A549 (cell line): Measurements from ENCODE around the gene KRT72. TPM values are rescaled to one million over a fixed set of nuclear protein-coding genes. Genes with fewer than 3 reads are reported as not detected.

Source experiments
- ATAC-seq, 2 experiments: fragments of 200-7000 bp in 1 of 2; fragments of >200 bp in 1 of 2; cut with Nextera tagmentation in 1 of 2; cut with Tn5 transposase in 1 of 2; 3 replicates each; pipeline versions ENCODE4 v1.8.0 to v1.9.1; 2018 to 2020; ENCODE audit warnings: mild to moderate bottlenecking in 1 of 2, moderate library complexity in 1 of 2
- CTCF ChIA-PET: fragments of 300-600 bp; sonication (Branson Sonifier 250); formaldehyde crosslinking; extraction: SDS; loops from one replicate; lab custom pipeline; 2021; ENCODE audit warnings: antibody characterized with exemption, inconsistent platforms; lab: Yijun Ruan, JAX
- POLR2A ChIA-PET: fragments of 350-600 bp; formaldehyde crosslinking; extraction: SDS; loops from one replicate; lab custom pipeline; 2021; ENCODE audit warnings: antibody characterized with exemption, inconsistent platforms; lab: Yijun Ruan, JAX
- DNase-seq, 2 experiments: peaks; one replicate each; pipeline versions ENCODE4 v3.0.0 to v3.0.0-alpha.2; 2011 to 2016; ENCODE audit warnings: low read depth in 1 of 2, low spot score in 1 of 2
- FAIRE-seq: peaks from 2 replicates; lab custom pipeline; 2011; peaks lifted over from hg19 to GRCh38; lab: Jason Lieb, UNC
- H3K27ac ChIP-seq, 2 experiments: fragments of >200 bp; sonication (Bioruptor Twin); formaldehyde crosslinking; 3 replicates each; pipeline ENCODE4 v1.5.1; 2016 to 2017
- H3K4me1 ChIP-seq: fragments of >200 bp; sonication (Bioruptor Twin); formaldehyde crosslinking; 3 replicates; pipeline ENCODE4 v1.6.1; 2016
- H3K4me2 ChIP-seq: fragments of >200 bp; sonication (Bioruptor Twin); formaldehyde crosslinking; 3 replicates; pipeline ENCODE4 v1.6.1; 2016
- H3K4me3 ChIP-seq: fragments of >200 bp; sonication (Bioruptor Twin); formaldehyde crosslinking; 3 replicates; pipeline ENCODE4 v1.5.1; 2016
- H3K9me3 ChIP-seq: fragments of >200 bp; sonication (Bioruptor Twin); formaldehyde crosslinking; 3 replicates; pipeline ENCODE4 v1.6.1; 2016
- CBX2 ChIP-seq: fragments of 200-600 bp; sonication (generic); IDR thresholded peaks from 2 replicates; pipeline ENCODE4 v1.6.1; 2016; ENCODE audit warnings: low read depth, mild to moderate bottlenecking, borderline replicate concordance
- EHF ChIP-seq: fragments of 250-450 bp; sonication (Bioruptor Pico); IDR thresholded peaks from 2 replicates; pipeline ENCODE4 v1.5.0; 2020; ENCODE audit warnings: mild to moderate bottlenecking
- HDAC2 ChIP-seq: fragments of 200-600 bp; sonication (generic); IDR thresholded peaks from 2 replicates; pipeline ENCODE4 v1.6.1; 2016
- JUN ChIP-seq, 2 experiments: fragments of >200 bp; sonication (Bioruptor Twin); formaldehyde crosslinking; IDR thresholded peaks; 2 replicates in 1 of 2; 3 replicates in 1 of 2; pipeline ENCODE4 v1.6.1; 2016 to 2017
- JUNB ChIP-seq: fragments of >200 bp; sonication (Bioruptor Twin); formaldehyde crosslinking; IDR thresholded peaks from 2 replicates; pipeline ENCODE4 v1.6.1; 2016
- KDM1A ChIP-seq: fragments of 200-600 bp; sonication (generic); IDR thresholded peaks from 2 replicates; pipeline ENCODE4 v1.6.1; 2016; ENCODE audit warnings: low read depth, mild to moderate bottlenecking
- KDM5A ChIP-seq: fragments of 200-600 bp; sonication (generic); IDR thresholded peaks from 2 replicates; pipeline ENCODE4 v1.6.1; 2016; ENCODE audit warnings: antibody characterized with exemption, mild to moderate bottlenecking
- NFE2L2 ChIP-seq: fragments of 150-350 bp; conservative IDR thresholded peaks from 2 replicates; pipeline ENCODE4 v1.6.1; 2014; ENCODE audit warnings: low read length
- NPAS2 ChIP-seq: fragments of 250-450 bp; sonication (Bioruptor Pico); IDR thresholded peaks from 2 replicates; pipeline ENCODE4 v1.8.0; 2022; ENCODE audit warnings: mild to moderate bottlenecking, moderate library complexity, borderline replicate concordance
- PHF8 ChIP-seq: fragments of 200-600 bp; sonication (generic); IDR thresholded peaks from 2 replicates; pipeline ENCODE4 v1.6.1; 2016; ENCODE audit warnings: low read depth, mild to moderate bottlenecking, antibody characterized with exemption, moderate library complexity, borderline replicate concordance
- POLR2AphosphoS2 ChIP-seq: conservative IDR thresholded peaks from 2 replicates; pipeline ENCODE4 v1.6.1; 2012; ENCODE audit warnings: low read length, improper control_type of control experiment, inconsistent platforms
- RAD21 ChIP-seq, 2 experiments: fragments of >200 bp in 1 of 2; sonication (Bioruptor Twin) in 1 of 2; formaldehyde crosslinking in 1 of 2; IDR thresholded peaks in 1 of 2; conservative IDR thresholded peaks in 1 of 2; 2 replicates in 1 of 2; 3 replicates in 1 of 2; pipeline ENCODE4 v1.6.1; 2012 to 2018; ENCODE audit warnings: inconsistent platforms in 1 of 2
- RCOR1 ChIP-seq: fragments of 150-350 bp; IDR thresholded peaks from 2 replicates; pipeline ENCODE4 v1.6.1; 2014; ENCODE audit warnings: antibody characterized with exemption, low read length, low read depth
- RNF2 ChIP-seq: fragments of 200-600 bp; sonication (generic); IDR thresholded peaks from 2 replicates; pipeline ENCODE4 v1.6.1; 2016; ENCODE audit warnings: low read depth, mild to moderate bottlenecking, antibody characterized with exemption, moderate library complexity, borderline replicate concordance
- ZC3H11A ChIP-seq: fragments of 450-650 bp; IDR thresholded peaks from 2 replicates; pipeline ENCODE4 v1.6.1; 2014; ENCODE audit warnings: antibody characterized with exemption, mild to moderate bottlenecking
- ZSCAN20 ChIP-seq: fragments of 250-450 bp; sonication (Bioruptor Pico); IDR thresholded peaks from 2 replicates; pipeline ENCODE4 v1.8.0; 2022; ENCODE audit warnings: mild to moderate bottlenecking, moderate library complexity
- WGBS: methylation state at CpG from one replicate; pipeline ENCODE4 v1.1.6; 2017; ENCODE audit errors: missing lambda C conversion rate; 5-methylcytosine and 5-hydroxymethylcytosine counted together
- polyA plus RNA-seq, 4 experiments: library from polyadenylated mRNA; depleted of rRNA in 3 of 4; stranded (reverse); fragments of >200 nt; fragmentation: RNase III in 1 of 4; extraction: RNeasy Plus Mini Kit Qiagen cat#74134 plus additional on column Dnase treatment in 1 of 4; gene quantifications; 2 replicates in 3 of 4; 3 replicates in 1 of 4; pipeline ENCODE4 v1.2.3, GENCODE V29; 2011 to 2017
- TF ChIP-seq, protein P1 (sequence below): fragments of >200 bp; sonication (Bioruptor Twin); formaldehyde crosslinking; IDR thresholded peaks from 3 replicates; pipeline ENCODE4 v1.5.1; 2016
- TF ChIP-seq, protein P2 (sequence below): fragments of 450-650 bp; IDR thresholded peaks from 2 replicates; pipeline ENCODE4 v1.6.1; 2014; ENCODE audit warnings: antibody characterized with exemption
- TF ChIP-seq, protein P3 (sequence below): fragments of >200 bp; sonication (Bioruptor Twin); formaldehyde crosslinking; IDR thresholded peaks from 2 replicates; pipeline ENCODE4 v1.6.1; 2016
- TF ChIP-seq, protein P4 (sequence below): fragments of 200-600 bp; sonication (generic); IDR thresholded peaks from 2 replicates; pipeline ENCODE4 v1.6.1; 2016; ENCODE audit warnings: antibody characterized with exemption, mild to moderate bottlenecking, moderate library complexity

KRT72 gene
- polyA plus RNA-seq, 2 of the 4 experiments (the other 2 are of a cell fraction) = not detected

DNA sequence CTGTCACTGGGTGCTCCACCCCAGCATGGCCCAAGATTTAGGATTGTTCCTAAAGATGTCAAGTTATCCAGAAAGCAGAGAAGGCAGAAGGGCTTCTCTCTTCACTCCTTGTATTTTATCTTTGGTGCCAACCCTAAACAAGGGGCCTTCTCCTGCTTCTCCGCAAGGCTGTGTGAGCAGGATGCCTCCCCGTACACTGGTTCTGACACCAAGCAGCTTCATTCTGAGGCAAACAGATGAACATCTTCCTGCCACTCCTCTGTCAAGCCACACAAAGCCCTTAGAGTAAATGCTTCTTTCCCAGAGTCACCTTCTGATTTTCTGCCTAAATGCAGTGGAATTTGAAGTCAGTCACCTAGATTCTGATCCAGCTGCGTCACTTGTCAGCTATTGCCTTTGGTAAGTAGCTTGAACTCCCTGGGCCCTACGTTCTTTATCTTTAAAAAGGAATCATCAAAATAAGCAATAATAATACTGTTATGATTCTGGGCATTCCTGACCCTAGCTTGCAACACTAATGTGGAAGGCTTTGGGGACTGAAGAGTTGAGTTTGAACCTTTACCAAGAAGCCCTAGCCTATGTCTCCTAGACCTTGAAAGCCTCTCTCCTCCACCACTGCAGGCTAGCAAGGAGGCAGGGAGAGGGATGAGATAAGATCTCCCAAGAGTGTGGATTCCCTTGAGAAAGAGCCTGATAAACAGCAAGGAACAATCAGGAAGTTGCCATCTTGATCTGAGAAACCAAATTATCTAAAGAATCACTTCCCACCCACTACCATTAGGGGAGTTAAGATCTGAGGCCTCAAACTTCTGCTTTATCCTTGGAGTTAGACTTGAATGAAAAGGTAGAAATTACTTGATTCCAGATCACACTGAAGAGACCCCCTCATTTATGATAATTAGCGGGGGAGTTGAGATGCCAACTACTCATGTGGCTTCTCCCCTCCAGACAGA is 11.4 kb upstream of the KRT72 start:
- Histone ChIP-seq H3K27ac (no peak overlapping the region), H3K9me3 (no peaks in the 10 kb centered on the region), H3K4me3 (no peak overlapping the region), H3K4me1 (no peaks in the 10 kb centered on the region), H3K4me2 (no peak overlapping the region)
- ChIA-PET POLR2A (no interaction called here), CTCF (interaction anchor here (0.7 to 1.2 kb wide), 2 partner anchors 30 to 64 kb away, joined by 3 to 4 read pairs; no protein-coding TSS in a partner anchor)
- FAIRE-seq (no peak), DNase-seq (no peak), ATAC-seq (no peak)
- 59% methylated on average over 5 of the region's 5 CpGs for WGBS
- TF ChIP-seq POLR2AphosphoS2 = no peak
- no peak for TF ChIP-seq PHF8
- no peak for TF ChIP-seq KDM1A
- TF ChIP-seq EHF (CRISPR knock-in tag) = no peak
- TF ChIP-seq ZSCAN20 (CRISPR knock-in tag) = no peak
- no peak for TF ChIP-seq JUNB
- TF ChIP-seq, protein P1, sequence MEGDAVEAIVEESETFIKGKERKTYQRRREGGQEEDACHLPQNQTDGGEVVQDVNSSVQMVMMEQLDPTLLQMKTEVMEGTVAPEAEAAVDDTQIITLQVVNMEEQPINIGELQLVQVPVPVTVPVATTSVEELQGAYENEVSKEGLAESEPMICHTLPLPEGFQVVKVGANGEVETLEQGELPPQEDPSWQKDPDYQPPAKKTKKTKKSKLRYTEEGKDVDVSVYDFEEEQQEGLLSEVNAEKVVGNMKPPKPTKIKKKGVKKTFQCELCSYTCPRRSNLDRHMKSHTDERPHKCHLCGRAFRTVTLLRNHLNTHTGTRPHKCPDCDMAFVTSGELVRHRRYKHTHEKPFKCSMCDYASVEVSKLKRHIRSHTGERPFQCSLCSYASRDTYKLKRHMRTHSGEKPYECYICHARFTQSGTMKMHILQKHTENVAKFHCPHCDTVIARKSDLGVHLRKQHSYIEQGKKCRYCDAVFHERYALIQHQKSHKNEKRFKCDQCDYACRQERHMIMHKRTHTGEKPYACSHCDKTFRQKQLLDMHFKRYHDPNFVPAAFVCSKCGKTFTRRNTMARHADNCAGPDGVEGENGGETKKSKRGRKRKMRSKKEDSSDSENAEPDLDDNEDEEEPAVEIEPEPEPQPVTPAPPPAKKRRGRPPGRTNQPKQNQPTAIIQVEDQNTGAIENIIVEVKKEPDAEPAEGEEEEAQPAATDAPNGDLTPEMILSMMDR = no peak
- no peak for TF ChIP-seq NPAS2 (CRISPR knock-in tag)
- TF ChIP-seq, protein P2, sequence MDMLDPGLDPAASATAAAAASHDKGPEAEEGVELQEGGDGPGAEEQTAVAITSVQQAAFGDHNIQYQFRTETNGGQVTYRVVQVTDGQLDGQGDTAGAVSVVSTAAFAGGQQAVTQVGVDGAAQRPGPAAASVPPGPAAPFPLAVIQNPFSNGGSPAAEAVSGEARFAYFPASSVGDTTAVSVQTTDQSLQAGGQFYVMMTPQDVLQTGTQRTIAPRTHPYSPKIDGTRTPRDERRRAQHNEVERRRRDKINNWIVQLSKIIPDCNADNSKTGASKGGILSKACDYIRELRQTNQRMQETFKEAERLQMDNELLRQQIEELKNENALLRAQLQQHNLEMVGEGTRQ = no peak
- TF ChIP-seq, protein P3, sequence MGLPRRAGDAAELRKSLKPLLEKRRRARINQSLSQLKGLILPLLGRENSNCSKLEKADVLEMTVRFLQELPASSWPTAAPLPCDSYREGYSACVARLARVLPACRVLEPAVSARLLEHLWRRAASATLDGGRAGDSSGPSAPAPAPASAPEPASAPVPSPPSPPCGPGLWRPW = no peak
- TF ChIP-seq ZC3H11A = no peak
- no peak for TF ChIP-seq CBX2
- no peak for TF ChIP-seq KDM5A
- TF ChIP-seq, protein P4, sequence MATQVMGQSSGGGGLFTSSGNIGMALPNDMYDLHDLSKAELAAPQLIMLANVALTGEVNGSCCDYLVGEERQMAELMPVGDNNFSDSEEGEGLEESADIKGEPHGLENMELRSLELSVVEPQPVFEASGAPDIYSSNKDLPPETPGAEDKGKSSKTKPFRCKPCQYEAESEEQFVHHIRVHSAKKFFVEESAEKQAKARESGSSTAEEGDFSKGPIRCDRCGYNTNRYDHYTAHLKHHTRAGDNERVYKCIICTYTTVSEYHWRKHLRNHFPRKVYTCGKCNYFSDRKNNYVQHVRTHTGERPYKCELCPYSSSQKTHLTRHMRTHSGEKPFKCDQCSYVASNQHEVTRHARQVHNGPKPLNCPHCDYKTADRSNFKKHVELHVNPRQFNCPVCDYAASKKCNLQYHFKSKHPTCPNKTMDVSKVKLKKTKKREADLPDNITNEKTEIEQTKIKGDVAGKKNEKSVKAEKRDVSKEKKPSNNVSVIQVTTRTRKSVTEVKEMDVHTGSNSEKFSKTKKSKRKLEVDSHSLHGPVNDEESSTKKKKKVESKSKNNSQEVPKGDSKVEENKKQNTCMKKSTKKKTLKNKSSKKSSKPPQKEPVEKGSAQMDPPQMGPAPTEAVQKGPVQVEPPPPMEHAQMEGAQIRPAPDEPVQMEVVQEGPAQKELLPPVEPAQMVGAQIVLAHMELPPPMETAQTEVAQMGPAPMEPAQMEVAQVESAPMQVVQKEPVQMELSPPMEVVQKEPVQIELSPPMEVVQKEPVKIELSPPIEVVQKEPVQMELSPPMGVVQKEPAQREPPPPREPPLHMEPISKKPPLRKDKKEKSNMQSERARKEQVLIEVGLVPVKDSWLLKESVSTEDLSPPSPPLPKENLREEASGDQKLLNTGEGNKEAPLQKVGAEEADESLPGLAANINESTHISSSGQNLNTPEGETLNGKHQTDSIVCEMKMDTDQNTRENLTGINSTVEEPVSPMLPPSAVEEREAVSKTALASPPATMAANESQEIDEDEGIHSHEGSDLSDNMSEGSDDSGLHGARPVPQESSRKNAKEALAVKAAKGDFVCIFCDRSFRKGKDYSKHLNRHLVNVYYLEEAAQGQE = no peak
- TF ChIP-seq, all 56 proteins: peak for 0

DNA sequence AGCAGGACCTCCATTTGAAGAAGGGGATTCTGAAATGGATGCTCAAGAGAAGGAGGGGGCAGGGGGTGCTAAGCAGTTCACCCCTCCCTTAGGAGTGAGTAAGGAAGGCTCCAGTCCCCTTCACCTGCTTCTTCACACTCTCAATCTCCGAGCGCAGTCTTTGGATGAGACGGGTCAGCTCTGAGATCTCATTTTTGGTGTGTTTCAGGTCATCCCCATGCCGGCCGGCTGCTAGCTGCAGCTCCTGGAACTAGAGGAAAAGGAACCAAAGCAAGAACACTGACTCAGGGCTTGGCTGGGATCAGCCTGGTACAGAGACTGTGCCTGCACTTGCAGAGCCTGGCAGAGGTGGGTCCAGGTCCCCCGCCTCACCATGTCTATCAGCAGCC is 9.8 kb upstream of the KRT72 start:
- FAIRE-seq = no peak
- Histone ChIP-seq H3K4me1 (no peaks in the 10 kb centered on the region), H3K9me3 (no peaks in the 10 kb centered on the region), H3K4me3 (no peak overlapping the region), H3K4me2 (no peak overlapping the region), H3K27ac (no peak overlapping the region)
- POLR2A ChIA-PET = no interaction called here
- 91% methylated on average over 6 of the region's 6 CpGs for WGBS
- no peak for ATAC-seq
- CTCF ChIA-PET = interaction anchor here (1.5 kb wide), 1 partner anchor 255 kb away, joined by 6 read pairs; no protein-coding TSS in a partner anchor
- TF ChIP-seq KDM1A (no peak), HDAC2 (no peak), PHF8 (no peak), JUN (IDR thresholded peaks at IDR 0.05) (no peak), RNF2 (no peak), NFE2L2 (no peak), RAD21 (conservative IDR thresholded peaks at IDR 0.05 in 1 of 2, IDR thresholded peaks at IDR 0.05 in 1 of 2) (no peak), RCOR1 (no peak)
- TF ChIP-seq, protein P3 = no peak
- no peak for DNase-seq
